Activated T-helper 1 cell treated with Interleukin-2 at 50 U/mL for 16 hours (primary cell): Measurements from ENCODE around the gene ZNF655.
A peak's percentile ranks its signal among the peaks of the same experiment; 100 is the strongest.

ENCODE experiments used
- DNase-seq: peaks from one replicate; pipeline ENCODE4 v3.0.0-alpha.2; 2020; ENCODE audit warnings: low read depth

ZNF655 gene

DNA sequence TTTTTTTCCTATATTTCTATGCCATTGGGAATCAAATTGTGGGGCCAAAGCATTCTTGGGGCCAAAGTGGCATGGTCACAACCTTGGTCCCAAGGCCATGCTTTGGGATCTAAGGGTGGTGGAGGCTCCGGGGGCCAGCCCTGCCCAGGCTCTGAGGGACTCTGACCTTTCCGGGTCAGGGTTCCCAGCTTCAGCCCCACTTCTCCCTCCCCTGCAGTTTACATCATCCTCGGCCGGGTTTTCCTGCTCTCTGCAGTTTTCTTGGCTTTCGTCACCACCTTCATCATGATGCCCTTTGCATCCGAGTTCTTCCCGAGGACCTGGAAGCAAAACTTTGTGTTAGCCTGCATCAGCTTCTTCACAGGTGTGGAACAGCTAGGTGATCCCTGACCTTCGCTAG, 48.1 kb downstream of the ZNF655 start:
- no peak for DNase-seq

DNA sequence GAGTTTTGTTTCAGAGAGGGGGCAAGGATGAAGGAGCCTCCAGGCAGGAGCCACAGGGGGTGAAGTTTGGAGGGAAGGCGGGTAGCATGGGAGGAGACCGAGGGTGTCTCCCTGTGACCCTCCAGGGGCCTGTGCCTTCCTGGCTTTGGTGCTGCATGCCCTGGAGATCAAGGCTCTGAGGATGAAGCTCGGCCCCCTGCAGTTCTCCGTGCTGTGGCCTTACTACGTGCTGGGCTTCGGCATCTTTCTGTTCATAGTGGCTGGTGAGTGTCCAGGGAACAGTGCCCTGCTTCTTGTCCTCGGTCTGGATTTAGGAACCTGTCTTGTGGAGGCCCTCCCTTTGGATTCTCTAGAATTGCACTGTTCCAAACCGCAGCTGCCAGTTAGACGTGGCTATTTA, 49.1 kb downstream of the ZNF655 start:
- no peak for DNase-seq

DNA sequence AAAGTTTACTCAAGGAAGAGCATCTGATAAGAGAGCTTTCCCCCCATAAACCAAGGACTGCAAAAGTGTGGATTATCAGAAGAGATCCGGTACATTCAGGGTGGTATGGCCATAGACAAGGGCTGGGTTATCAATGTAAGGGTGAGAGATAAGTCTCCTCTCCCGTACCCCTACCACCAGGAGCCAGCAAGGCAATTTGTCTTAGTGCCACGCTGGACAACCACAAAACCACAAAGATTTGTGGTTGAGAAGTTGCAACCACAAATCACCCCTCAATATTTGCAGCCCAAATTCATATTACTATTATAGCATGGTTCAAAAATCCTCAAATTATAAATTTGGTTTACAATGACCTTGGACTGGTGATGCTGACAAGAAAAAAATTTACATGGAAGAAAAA, 56.1 kb downstream of the ZNF655 start:
- DNase-seq: no peak

DNA sequence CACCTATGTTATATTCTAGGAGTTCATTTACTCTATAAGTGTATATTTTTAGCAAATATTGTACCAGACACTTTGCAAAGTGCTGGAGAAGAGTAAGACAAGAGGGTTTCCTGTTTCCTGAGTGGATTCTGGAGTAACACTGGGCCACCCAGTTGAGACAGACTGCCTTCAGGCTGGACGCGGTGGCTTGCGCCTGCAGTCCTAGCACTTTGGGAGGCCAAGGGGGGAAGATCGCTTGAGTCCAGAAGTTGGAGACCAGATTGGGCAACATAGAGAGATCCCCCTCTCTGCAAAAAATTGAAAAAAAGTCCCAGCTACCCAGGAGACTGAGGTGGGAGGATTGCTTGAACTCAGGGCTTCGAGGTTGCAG, 57.5 kb downstream of the ZNF655 start:
- no peak for DNase-seq

DNA sequence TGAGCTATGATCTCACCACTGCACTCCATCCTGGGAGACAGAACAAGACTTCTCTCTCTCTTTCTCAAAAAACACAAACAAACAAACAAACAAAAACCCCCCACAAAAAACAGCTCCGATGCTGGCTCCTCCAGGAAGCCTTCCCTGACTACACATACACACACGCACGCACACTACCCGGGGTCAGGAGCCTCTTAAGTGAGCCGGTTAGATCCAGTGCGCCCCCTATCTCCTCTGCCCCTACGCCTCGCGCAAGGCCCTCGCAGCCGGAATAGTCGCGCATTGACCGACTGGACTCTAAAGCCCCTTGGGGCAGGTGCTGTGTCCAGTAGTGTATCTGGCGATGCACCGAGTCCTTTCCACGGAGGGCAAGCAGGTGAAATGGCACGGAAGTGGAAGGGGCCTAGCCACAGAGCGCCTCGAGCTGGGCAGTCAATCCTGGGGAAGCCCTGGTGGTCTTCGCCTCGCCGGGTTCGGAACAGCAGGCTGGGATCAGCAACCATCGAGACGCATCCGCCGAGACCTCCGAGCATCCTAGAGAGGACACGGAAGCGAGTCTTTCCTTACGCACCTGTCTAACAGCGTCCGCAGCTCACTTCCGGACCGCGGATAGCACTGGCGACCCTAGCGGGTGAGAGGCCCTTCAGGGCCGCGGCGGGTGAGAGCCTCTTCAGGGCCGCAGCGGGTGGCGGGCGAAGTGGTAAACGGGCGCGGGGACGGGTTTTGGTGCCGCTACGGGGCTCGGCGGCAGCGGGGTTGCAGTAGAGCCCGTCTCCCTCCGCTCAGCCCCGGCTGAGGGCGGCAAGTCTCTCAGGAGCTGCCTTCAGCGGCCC, 58.1 kb downstream of the ZNF655 start, which contains the start of gene ZSCAN25:
Gene ZSCAN25, plus strand, starts transcription at position 588 of the 833 bp plus-strand sequence. CDS start 2,661 bp downstream, outside the sequence.
- DNase-seq: peak; percentile 74

DNA sequence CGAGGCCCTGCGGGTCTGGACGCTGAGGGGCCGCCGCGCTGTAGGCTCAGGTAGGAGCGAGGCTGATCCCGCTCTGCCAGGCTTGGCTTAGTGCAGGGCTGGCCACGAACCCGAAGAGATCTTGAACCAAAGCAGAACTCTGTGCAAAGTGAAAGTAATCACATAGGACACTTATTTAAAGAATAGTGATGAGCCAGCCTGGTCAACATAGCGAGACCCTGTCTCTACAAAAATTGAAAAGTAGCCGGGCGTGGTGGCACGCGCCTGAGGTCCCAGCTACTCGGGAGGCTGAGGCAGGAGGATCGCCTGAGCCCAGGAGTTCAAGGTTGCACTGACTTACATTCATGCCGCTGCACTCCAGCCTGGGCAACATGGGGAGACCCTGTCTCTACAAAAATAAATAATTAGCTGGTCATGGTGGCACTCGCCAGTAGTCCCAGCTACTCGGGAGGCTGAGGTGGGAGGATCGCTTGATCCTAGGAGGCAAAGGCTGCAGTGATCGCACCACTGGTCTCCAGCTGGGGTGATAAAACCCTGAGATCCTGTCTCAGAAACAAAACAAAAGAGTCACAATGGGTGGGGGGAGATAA, 58.8 kb downstream of the ZNF655 start:
- DNase-seq: no peak

DNA sequence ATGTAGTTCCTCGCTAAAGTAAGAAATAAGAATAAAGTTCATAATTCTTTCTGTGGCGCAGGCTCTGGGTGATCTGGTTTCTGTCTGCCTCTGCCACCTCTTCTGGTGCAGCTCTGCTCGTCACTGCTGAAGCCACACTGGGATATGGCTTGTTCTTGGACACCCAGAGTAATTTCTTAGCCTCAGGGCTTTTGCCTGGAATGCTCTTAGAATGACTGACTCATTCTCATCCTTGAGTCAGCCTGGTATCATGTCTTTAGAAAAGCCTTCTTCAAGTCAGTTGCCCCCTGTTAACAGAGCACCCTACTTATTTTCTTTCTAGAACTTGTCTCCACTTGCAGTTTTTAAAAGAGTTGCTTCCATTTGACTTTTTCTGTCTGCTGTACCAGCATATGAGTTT, 60.3 kb downstream of the ZNF655 start:
- DNase-seq: no peak

DNA sequence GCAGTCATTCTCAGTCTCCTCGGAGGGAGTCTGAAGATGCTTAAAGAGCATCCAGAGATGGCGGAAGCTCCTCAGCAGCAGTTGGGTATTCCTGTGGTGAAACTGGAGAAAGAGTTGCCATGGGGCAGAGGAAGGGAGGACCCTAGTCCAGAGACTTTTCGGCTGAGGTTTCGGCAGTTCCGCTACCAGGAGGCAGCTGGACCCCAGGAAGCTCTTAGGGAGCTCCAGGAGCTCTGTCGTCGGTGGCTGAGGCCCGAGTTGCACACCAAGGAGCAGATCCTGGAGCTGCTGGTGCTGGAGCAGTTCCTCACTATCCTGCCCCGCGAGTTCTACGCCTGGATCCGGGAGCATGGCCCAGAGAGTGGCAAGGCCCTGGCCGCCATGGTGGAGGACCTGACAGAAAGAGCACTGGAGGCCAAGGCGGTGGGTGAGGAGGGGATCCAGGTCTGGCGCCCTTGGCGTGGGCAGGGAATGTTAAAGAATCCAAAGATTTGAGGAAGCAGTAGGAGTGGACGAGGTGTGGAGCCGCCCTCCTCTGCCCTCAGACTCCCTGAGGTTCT, 61.2 kb downstream of the ZNF655 start:
- no peak for DNase-seq

DNA sequence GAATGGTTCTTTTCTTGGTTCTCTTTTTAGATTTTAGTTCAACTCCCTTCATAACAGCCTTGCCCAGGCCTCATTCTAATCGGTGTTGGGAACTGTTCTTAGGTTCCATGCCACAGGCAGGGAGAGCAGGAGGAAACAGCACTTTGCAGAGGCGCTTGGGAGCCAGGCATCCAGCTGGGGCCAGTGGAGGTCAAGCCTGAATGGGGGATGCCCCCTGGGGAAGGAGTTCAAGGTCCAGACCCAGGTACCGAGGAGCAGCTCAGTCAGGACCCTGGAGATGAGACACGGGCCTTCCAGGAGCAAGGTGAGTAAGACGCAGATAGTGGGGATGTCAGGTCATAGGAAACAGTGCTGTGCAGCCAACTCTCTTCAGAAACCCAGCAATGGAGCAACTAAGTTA, 62.8 kb downstream of the ZNF655 start:
- DNase-seq: no peak

DNA sequence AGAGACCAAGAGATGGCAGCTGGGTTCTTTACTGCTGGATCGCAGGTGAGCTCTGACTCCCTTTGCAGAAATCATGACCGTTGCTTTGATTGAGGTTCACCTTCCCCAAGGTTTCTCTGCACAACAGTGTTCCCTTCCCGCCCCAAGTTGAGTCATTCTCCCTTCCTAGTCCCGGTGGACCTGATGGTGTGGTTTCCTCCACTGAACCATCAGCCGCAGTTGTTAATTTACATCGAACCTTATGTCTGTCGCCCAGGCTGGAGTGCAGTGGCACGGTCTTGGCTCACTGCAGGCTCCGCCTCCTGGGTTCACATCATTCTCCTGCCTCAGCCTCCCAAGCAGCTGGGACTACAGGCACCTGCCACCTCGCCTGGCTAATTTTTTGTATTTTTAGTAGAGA, 64.2 kb downstream of the ZNF655 start:
- no peak for DNase-seq

DNA sequence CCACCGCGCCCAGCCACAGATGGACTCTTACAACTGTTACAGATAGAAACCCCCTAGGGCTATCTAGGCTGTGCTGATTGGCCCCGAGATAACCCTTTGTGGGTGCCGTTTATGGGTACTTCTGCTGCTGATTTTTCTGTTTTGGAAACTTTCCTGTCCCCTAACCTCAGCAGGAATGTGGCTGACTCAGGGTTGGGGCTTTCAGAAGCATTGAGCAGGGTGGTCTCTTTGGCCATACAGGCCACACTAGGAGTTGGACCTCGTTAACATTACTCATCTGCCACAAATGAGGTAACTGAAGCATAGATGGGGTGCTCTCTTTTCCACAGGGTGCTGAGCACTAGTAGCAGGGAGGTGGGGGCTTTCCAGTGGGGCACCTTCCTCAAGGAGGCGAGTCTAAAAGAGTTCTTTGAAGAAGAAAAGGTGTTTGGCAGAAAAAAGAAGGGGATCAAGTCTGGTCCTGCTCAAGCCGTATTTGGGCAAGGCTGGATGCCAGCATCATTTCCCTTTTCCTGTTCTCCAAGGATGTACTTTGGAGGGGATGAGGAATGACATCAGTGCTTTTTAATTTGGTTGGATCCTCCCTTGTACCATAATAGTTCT, 64.8 kb downstream of the ZNF655 start:
- DNase-seq: no peak

DNA sequence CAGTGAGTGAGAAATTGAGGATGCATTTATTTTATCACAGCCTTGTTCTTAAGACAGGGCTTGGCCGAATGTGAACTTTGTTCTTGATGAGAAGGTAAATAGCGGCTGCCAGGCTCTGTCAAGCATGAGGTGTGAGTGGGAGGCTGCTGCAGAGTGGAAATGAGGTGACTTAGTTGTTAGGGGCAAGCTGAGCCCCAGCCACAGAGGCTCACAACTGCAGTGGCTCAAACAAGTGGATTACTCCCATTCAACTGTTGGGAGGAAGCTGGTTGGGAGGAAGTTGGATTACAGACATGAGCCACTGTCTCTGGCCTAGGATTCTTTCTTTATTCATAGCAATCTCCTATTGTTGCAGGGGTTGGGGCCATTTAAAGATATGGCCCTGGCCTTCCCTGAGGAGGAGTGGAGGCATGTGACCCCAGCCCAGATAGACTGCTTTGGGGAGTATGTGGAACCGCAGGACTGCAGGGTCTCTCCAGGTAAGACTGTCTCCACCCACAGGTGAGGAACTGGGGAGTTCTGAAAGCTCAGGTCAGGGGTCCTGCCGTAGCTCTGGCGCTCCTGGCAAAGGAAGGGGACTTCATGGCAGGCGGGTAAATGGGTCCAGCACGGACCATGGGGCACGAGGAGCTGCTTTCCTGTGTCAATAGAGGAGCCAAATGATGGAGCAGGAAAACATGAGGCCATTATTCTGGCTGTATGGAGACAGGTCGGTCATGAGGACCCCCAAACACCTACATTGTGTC, 65.4 kb downstream of the ZNF655 start:
- DNase-seq: no peak

DNA sequence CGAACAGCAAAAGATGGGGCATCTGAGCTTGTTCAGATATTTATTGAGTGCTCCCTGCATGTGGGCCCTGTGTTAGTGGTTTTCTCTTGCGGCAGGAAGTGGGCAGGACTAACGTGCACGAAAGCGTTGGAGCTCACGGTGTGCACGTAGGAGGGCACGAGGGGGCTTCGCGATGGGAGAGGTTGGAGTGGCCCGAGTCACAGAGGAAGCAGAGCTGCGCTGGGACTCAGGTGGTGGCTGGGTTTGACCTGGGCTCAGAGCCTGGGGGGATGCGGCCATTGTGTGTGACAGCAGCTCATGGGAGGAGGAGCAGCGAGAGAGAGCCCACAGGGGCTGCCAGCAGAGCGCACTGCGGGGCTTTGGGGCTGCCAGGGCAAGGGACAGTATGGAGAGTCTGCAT, 66.0 kb downstream of the ZNF655 start:
- DNase-seq: peak; percentile 54

DNA sequence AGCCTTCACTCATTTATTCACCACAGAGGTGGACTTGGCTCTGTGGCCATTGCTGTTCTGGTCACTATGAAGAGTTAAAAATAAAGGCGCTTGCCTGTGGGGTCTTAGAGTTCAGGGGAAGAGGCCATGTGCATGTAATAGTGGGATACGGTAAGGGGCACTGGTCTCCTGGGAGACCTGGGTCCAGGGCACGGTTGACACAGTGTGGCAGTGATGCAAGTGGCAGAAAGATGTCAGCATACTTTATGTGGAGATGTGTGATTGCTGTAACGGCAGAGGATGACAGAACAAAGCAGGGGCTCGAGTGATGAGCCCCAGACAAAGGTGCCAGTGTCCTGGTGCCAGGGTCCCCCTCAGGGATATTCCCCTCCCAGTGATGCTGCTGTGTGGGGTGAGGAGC, 66.9 kb downstream of the ZNF655 start:
- no peak for DNase-seq

DNA sequence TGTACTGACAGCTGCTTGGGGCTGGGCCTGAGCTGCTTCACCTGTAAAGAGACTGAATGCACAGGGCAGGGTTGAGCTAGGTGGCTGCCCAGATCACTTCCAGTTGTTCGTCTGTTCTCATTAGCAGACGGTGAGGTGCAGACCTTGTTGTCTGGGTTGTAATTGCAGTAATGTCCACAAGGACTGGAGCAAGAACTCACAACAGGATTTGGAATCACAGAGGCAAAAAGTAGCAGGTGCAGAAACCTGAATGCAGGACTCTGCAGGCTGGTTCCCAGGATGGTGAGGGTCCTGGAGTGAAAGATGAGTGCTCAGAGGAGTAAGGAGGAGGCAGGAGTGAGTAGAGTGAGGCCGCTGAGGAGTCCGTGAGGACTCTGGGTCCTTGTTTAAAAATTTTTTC, 67.5 kb downstream of the ZNF655 start:
- no peak for DNase-seq
